HG03196 (cell line): ENCODE data around the gene ZNF609.

Experiments used
- ATAC-seq: cut with Tn5 transposase; IDR thresholded peaks from one replicate; pipeline ENCODE4 v1.9.1; 2021; ENCODE audit not compliant: unreplicated experiment

ZNF609 gene

GRCh38 chr15:64712353-64712752 is 252.0 kb downstream of the ZNF609 start:
- no peak for ATAC-seq

- no peak for ATAC-seq
These were observed 253.2 kb downstream of the ZNF609 start for GRCh38 chr15:64713592-64713991.

GRCh38 chr15:64716452-64716851 is 256.1 kb downstream of the ZNF609 start:
- ATAC-seq = no peak

GRCh38 chr15:64717130-64717529 is 256.8 kb downstream of the ZNF609 start:
- ATAC-seq = no peak

GRCh38 chr15:64717735-64718495 is 257.5 kb downstream of the ZNF609 start:
- ATAC-seq = no peak

GRCh38 chr15:64720188-64720587 is 259.8 kb downstream of the ZNF609 start:
- no peak for ATAC-seq

- ATAC-seq = no peak
These were observed 269.8 kb downstream of the ZNF609 start for GRCh38 chr15:64730151-64730550.

- no peak for ATAC-seq
These were observed 270.8 kb downstream of the ZNF609 start for GRCh38 chr15:64731012-64731804.

GRCh38 chr15:64731805-64732151 is 271.4 kb downstream of the ZNF609 start:
- no peak for ATAC-seq

- ATAC-seq = no peak
These were observed 271.9 kb downstream of the ZNF609 start for GRCh38 chr15:64732156-64732860.
